HFFc6 (cell line): ENCODE results near the gene MAIP1. TPM values are rescaled to one million over a fixed set of nuclear protein-coding genes. Genes with fewer than 3 reads are reported as not detected.

Experiments
- DNase-seq: peaks from one replicate; pipeline ENCODE4 v3.0.0-alpha.2; 2018
- H3K27ac Mint-ChIP-seq: 2 replicates; pipeline ENCODE4 v1.8.0; 2020; ENCODE audit warnings: mild to moderate bottlenecking, mixed read lengths
- H3K27me3 Mint-ChIP-seq: 2 replicates; pipeline ENCODE4 v1.8.0; 2021; ENCODE audit warnings: mild to moderate bottlenecking, moderate library complexity, mixed read lengths; ENCODE audit not compliant: insufficient read depth
- H3K36me3 Mint-ChIP-seq: 2 replicates; pipeline ENCODE4 v1.8.0; 2021; ENCODE audit warnings: low read depth, mixed read lengths
- H3K4me1 Mint-ChIP-seq: 2 replicates; pipeline ENCODE4 v1.8.0; 2020; ENCODE audit warnings: low read depth, mixed read lengths
- H3K4me3 Mint-ChIP-seq: 2 replicates; pipeline ENCODE4 v1.8.0; 2020; ENCODE audit warnings: mild to moderate bottlenecking, moderate library complexity, mixed read lengths
- H3K9me3 Mint-ChIP-seq: 2 replicates; pipeline ENCODE4 v1.8.0; 2020; ENCODE audit warnings: mild to moderate bottlenecking, mixed read lengths
- CTCF ChIP-seq: fragments of 200-600 bp; sonication (generic); IDR thresholded peaks from 2 replicates; pipeline ENCODE4 v1.5.0; 2021; ENCODE audit warnings: antibody characterized with exemption, mild to moderate bottlenecking
- total RNA-seq, 6 experiments: library from RNA; stranded (reverse); fragmentation: NEBNext Ultra II Directional; extraction: Animal tissue kit (Norgen Biotek cat#: 25700); gene quantifications; 2 replicates in 1 of 6; 3 replicates in 5 of 6; pipeline ENCODE4 v1.2.3, GENCODE V29; 2021

Gene MAIP1
- total RNA-seq, 6 experiments from 2014 or later: 18.7 to 23.3 (median 20.4) TPM

- peaks cover 14% of the 10 kb centered on the region for H3K27me3 Mint-ChIP-seq
- no peak for DNase-seq
- H3K36me3 Mint-ChIP-seq: no peaks in the 10 kb centered on the region
- no peaks in the 10 kb centered on the region for H3K4me1 Mint-ChIP-seq
- no peak for TF ChIP-seq CTCF
- no peak overlapping the region for H3K4me3 Mint-ChIP-seq
- H3K9me3 Mint-ChIP-seq: no peaks in the 10 kb centered on the region
- H3K27ac Mint-ChIP-seq: no peak overlapping the region
Measured at GRCh38 chr2:199997296-199997695, 41.9 kb downstream of the MAIP1 start.

DNA sequence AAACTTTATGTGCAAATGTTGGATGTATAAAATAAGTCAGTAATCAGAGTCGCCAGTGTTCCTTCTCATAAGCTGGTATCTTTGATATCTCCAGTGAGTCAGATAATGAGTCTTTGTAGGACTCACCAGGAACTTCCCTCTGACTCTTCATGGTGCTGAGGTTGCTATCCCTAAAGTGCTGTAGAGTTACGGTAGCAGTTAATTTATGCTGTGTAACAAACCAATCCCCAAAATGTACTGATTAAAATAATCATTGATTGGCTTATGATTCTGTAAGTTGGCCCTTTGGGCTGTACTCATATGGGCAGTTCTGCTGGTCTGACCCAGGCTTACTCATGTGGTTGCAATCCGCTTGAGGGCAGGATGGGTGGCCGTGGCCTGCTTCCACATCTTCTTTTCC lies 43.8 kb downstream of the MAIP1 start:
- Mint-ChIP-seq H3K9me3 (no peaks in the 10 kb centered on the region), H3K4me3 (no peak overlapping the region), H3K27me3 (peaks cover 19% of the 10 kb centered on the region), H3K27ac (no peak overlapping the region), H3K4me1 (no peaks in the 10 kb centered on the region), H3K36me3 (no peaks in the 10 kb centered on the region)
- no peak for TF ChIP-seq CTCF
- DNase-seq: peak; percentile 2

GRCh38 chr2:200000444-200001163 lies 45.2 kb downstream of the MAIP1 start:
- DNase-seq: no peak
- H3K27ac Mint-ChIP-seq: no peak overlapping the region
- no peaks in the 10 kb centered on the region for H3K9me3 Mint-ChIP-seq
- no peak for TF ChIP-seq CTCF
- no peaks in the 10 kb centered on the region for H3K36me3 Mint-ChIP-seq
- no peak overlapping the region for H3K4me3 Mint-ChIP-seq
- no peaks in the 10 kb centered on the region for H3K4me1 Mint-ChIP-seq
- peaks cover 15% of the 10 kb centered on the region for H3K27me3 Mint-ChIP-seq

GRCh38 chr2:200003444-200003843 lies 48.1 kb downstream of the MAIP1 start:
- no peaks in the 10 kb centered on the region for H3K36me3 Mint-ChIP-seq
- no peak for DNase-seq
- no peak overlapping the region for H3K4me3 Mint-ChIP-seq
- no peak overlapping the region for H3K27ac Mint-ChIP-seq
- H3K4me1 Mint-ChIP-seq: no peaks in the 10 kb centered on the region
- H3K9me3 Mint-ChIP-seq: no peaks in the 10 kb centered on the region
- no peak for TF ChIP-seq CTCF
- peaks cover 13% of the 10 kb centered on the region for H3K27me3 Mint-ChIP-seq

- Mint-ChIP-seq H3K27ac (no peak overlapping the region), H3K36me3 (no peaks in the 10 kb centered on the region), H3K4me3 (no peak overlapping the region), H3K27me3 (peaks cover 14% of the 10 kb centered on the region), H3K9me3 (no peaks in the 10 kb centered on the region), H3K4me1 (no peaks in the 10 kb centered on the region)
- no peak for TF ChIP-seq CTCF
- DNase-seq: no peak
Measured at GRCh38 chr2:200005675-200006074, 50.3 kb downstream of the MAIP1 start.
